A549 (cell line): ENCODE data around the gene AVPR1A. TPM values are rescaled to one million over a fixed set of nuclear protein-coding genes. Genes with fewer than 3 reads are reported as not detected.

ENCODE experiments used
- ATAC-seq, 2 experiments: fragments of 200-7000 bp in 1 of 2; fragments of >200 bp in 1 of 2; cut with Nextera tagmentation in 1 of 2; cut with Tn5 transposase in 1 of 2; 3 replicates each; pipeline versions ENCODE4 v1.8.0 to v1.9.1; 2018 to 2020; ENCODE audit warnings: mild to moderate bottlenecking in 1 of 2, moderate library complexity in 1 of 2
- CTCF ChIA-PET: fragments of 300-600 bp; sonication (Branson Sonifier 250); formaldehyde crosslinking; extraction: SDS; loops from one replicate; lab custom pipeline; 2021; ENCODE audit warnings: antibody characterized with exemption, inconsistent platforms; lab: Yijun Ruan, JAX
- POLR2A ChIA-PET: fragments of 350-600 bp; formaldehyde crosslinking; extraction: SDS; loops from one replicate; lab custom pipeline; 2021; ENCODE audit warnings: antibody characterized with exemption, inconsistent platforms; lab: Yijun Ruan, JAX
- DNase-seq, 2 experiments: peaks; one replicate each; pipeline versions ENCODE4 v3.0.0 to v3.0.0-alpha.2; 2011 to 2016; ENCODE audit warnings: low read depth in 1 of 2, low spot score in 1 of 2
- FAIRE-seq: peaks from 2 replicates; lab custom pipeline; 2011; peaks lifted over from hg19 to GRCh38; lab: Jason Lieb, UNC
- H3K27ac ChIP-seq, 2 experiments: fragments of >200 bp; sonication (Bioruptor Twin); formaldehyde crosslinking; 3 replicates each; pipeline ENCODE4 v1.5.1; 2016 to 2017
- H3K4me1 ChIP-seq: fragments of >200 bp; sonication (Bioruptor Twin); formaldehyde crosslinking; 3 replicates; pipeline ENCODE4 v1.6.1; 2016
- H3K4me2 ChIP-seq: fragments of >200 bp; sonication (Bioruptor Twin); formaldehyde crosslinking; 3 replicates; pipeline ENCODE4 v1.6.1; 2016
- H3K4me3 ChIP-seq: fragments of >200 bp; sonication (Bioruptor Twin); formaldehyde crosslinking; 3 replicates; pipeline ENCODE4 v1.5.1; 2016
- H3K9me3 ChIP-seq: fragments of >200 bp; sonication (Bioruptor Twin); formaldehyde crosslinking; 3 replicates; pipeline ENCODE4 v1.6.1; 2016
- BCL3 ChIP-seq: fragments of >200 bp; sonication (Bioruptor Twin); formaldehyde crosslinking; IDR thresholded peaks from 3 replicates; pipeline ENCODE4 v1.6.1; 2016
- CEBPB ChIP-seq, 2 experiments: fragments of >200 bp in 1 of 2; sonication (Bioruptor Twin) in 1 of 2; formaldehyde crosslinking in 1 of 2; IDR thresholded peaks; 2 replicates each; pipeline ENCODE4 v1.6.1; 2012 to 2016
- CHD2 ChIP-seq: fragments of 150-350 bp; IDR thresholded peaks from 2 replicates; pipeline ENCODE4 v1.6.1; 2014; ENCODE audit warnings: low read length; ENCODE audit not compliant: partially characterized antibody
- CHD4 ChIP-seq: fragments of 200-600 bp; sonication (generic); IDR thresholded peaks from 2 replicates; pipeline ENCODE4 v1.6.1; 2016; ENCODE audit warnings: antibody characterized with exemption, mild to moderate bottlenecking, borderline replicate concordance
- CTCF ChIP-seq: fragments of >200 bp; sonication (Bioruptor Twin); formaldehyde crosslinking; IDR thresholded peaks from 3 replicates; pipeline ENCODE4 v1.5.1; 2016
- E2F6 ChIP-seq: IDR thresholded peaks from 2 replicates; pipeline ENCODE4 v1.6.1; 2012; ENCODE audit warnings: low read depth, borderline replicate concordance
- EHMT2 ChIP-seq: fragments of 200-600 bp; sonication (generic); IDR thresholded peaks from 2 replicates; pipeline ENCODE4 v1.6.1; 2016; ENCODE audit warnings: antibody characterized with exemption, low read depth, mild to moderate bottlenecking, moderate library complexity
- ELK1 ChIP-seq: fragments of 150-350 bp; IDR thresholded peaks from 2 replicates; pipeline ENCODE4 v1.6.1; 2014; ENCODE audit warnings: low read depth, mild to moderate bottlenecking, low read length
- GATA3 ChIP-seq: IDR thresholded peaks from 2 replicates; pipeline ENCODE4 v1.6.1; 2012; ENCODE audit warnings: borderline replicate concordance
- HES2 ChIP-seq: fragments of >200 bp; sonication (Bioruptor Twin); formaldehyde crosslinking; IDR thresholded peaks from 2 replicates; pipeline ENCODE4 v1.6.1; 2016
- HEYL ChIP-seq: fragments of 250-450 bp; sonication (Bioruptor Pico); IDR thresholded peaks from 2 replicates; pipeline ENCODE4 v1.8.0; 2021; ENCODE audit warnings: mild to moderate bottlenecking, moderate library complexity
- HOXB13 ChIP-seq: fragments of 250-450 bp; sonication (Bioruptor Pico); IDR thresholded peaks from 2 replicates; pipeline ENCODE4 v1.5.0; 2020; ENCODE audit warnings: low read depth, mild to moderate bottlenecking, moderate library complexity
- JUNB ChIP-seq: fragments of >200 bp; sonication (Bioruptor Twin); formaldehyde crosslinking; IDR thresholded peaks from 2 replicates; pipeline ENCODE4 v1.6.1; 2016
- KDM1A ChIP-seq: fragments of 200-600 bp; sonication (generic); IDR thresholded peaks from 2 replicates; pipeline ENCODE4 v1.6.1; 2016; ENCODE audit warnings: low read depth, mild to moderate bottlenecking
- MAZ ChIP-seq: fragments of 150-350 bp; IDR thresholded peaks from 2 replicates; pipeline ENCODE4 v1.6.1; 2014; ENCODE audit warnings: antibody characterized with exemption, low read depth, low read length, borderline replicate concordance
- NFE2L2 ChIP-seq: fragments of 150-350 bp; conservative IDR thresholded peaks from 2 replicates; pipeline ENCODE4 v1.6.1; 2014; ENCODE audit warnings: low read length
- NR3C1 ChIP-seq: fragments of >200 bp; sonication (Bioruptor Twin); formaldehyde crosslinking; IDR thresholded peaks from 3 replicates; pipeline ENCODE4 v1.6.1; 2017
- PBX3 ChIP-seq: IDR thresholded peaks from 2 replicates; pipeline ENCODE4 v1.6.1; 2012
- POLR2A ChIP-seq: IDR thresholded peaks from 2 replicates; pipeline ENCODE4 v1.6.1; 2012; ENCODE audit warnings: mild to moderate bottlenecking, low read length
- POLR2AphosphoS2 ChIP-seq: conservative IDR thresholded peaks from 2 replicates; pipeline ENCODE4 v1.6.1; 2012; ENCODE audit warnings: low read length, improper control_type of control experiment, inconsistent platforms
- RAD21 ChIP-seq, 2 experiments: fragments of >200 bp in 1 of 2; sonication (Bioruptor Twin) in 1 of 2; formaldehyde crosslinking in 1 of 2; IDR thresholded peaks in 1 of 2; conservative IDR thresholded peaks in 1 of 2; 2 replicates in 1 of 2; 3 replicates in 1 of 2; pipeline ENCODE4 v1.6.1; 2012 to 2018; ENCODE audit warnings: inconsistent platforms in 1 of 2
- RFX5 ChIP-seq: fragments of 450-650 bp; IDR thresholded peaks from 2 replicates; pipeline ENCODE4 v1.7.1; 2014; ENCODE audit warnings: antibody characterized with exemption, mild to moderate bottlenecking, moderate library complexity
- SREBF2 ChIP-seq: fragments of 450-650 bp; IDR thresholded peaks from 2 replicates; pipeline ENCODE4 v1.6.1; 2014; ENCODE audit warnings: mild to moderate bottlenecking, moderate library complexity
- TFCP2L1 ChIP-seq: fragments of 250-450 bp; sonication (Bioruptor Pico); IDR thresholded peaks from 2 replicates; pipeline ENCODE4 v1.5.0; 2021; ENCODE audit warnings: mild to moderate bottlenecking
- ZC3H11A ChIP-seq: fragments of 450-650 bp; IDR thresholded peaks from 2 replicates; pipeline ENCODE4 v1.6.1; 2014; ENCODE audit warnings: antibody characterized with exemption, mild to moderate bottlenecking
- ZFP36 ChIP-seq: fragments of 450-650 bp; IDR thresholded peaks from 2 replicates; pipeline ENCODE4 v1.6.1; 2014; ENCODE audit warnings: borderline replicate concordance; ENCODE audit not compliant: partially characterized antibody
- WGBS: methylation state at CpG from one replicate; pipeline ENCODE4 v1.1.6; 2017; ENCODE audit errors: missing lambda C conversion rate; 5-methylcytosine and 5-hydroxymethylcytosine counted together
- polyA plus RNA-seq, 4 experiments: library from polyadenylated mRNA; depleted of rRNA in 3 of 4; stranded (reverse); fragments of >200 nt; fragmentation: RNase III in 1 of 4; extraction: RNeasy Plus Mini Kit Qiagen cat#74134 plus additional on column Dnase treatment in 1 of 4; gene quantifications; 2 replicates in 3 of 4; 3 replicates in 1 of 4; pipeline ENCODE4 v1.2.3, GENCODE V29; 2011 to 2017

AVPR1A gene
- polyA plus RNA-seq, 2 of the 4 experiments (the other 2 are of a cell fraction), result 0.01 TPM; not detected in 1

GRCh38 chr12:63101920-63102319, 49.1 kb downstream of the AVPR1A start:
- H3K27ac ChIP-seq, result no peak overlapping the region
- no peak for TF ChIP-seq E2F6
- TF ChIP-seq RAD21 (conservative IDR thresholded peaks at IDR 0.05 in 1 of 2, IDR thresholded peaks at IDR 0.05 in 1 of 2), result no peak
- TF ChIP-seq TFCP2L1 (CRISPR knock-in tag), result no peak
- no peak for TF ChIP-seq ZC3H11A
- TF ChIP-seq PBX3, result no peak
- TF ChIP-seq KDM1A, result no peak
- no peak for TF ChIP-seq NFE2L2
- TF ChIP-seq, all 56 proteins: peak for 0
- DNase-seq, result no peak
- no peaks in the 10 kb centered on the region for H3K4me1 ChIP-seq
- no peak overlapping the region for H3K4me3 ChIP-seq
- ATAC-seq, result no peak
- H3K4me2 ChIP-seq, result no peak overlapping the region
- POLR2A ChIA-PET, result no interaction called here
- WGBS, result 29% methylated on average over 2 of the region's 2 CpGs
- CTCF ChIA-PET, result no interaction called here
- FAIRE-seq, result no peak
- no peaks in the 10 kb centered on the region for H3K9me3 ChIP-seq

GRCh38 chr12:63098851-63099250, 52.1 kb downstream of the AVPR1A start:
- POLR2A ChIA-PET, result no interaction called here
- Histone ChIP-seq H3K4me1 (no peaks in the 10 kb centered on the region), H3K4me3 (no peak overlapping the region), H3K9me3 (no peaks in the 10 kb centered on the region), H3K4me2 (no peak overlapping the region), H3K27ac (no peak overlapping the region)
- ATAC-seq (peak in 1 of 2 experiments; percentile 58; a peak in 2 of 6 replicates), FAIRE-seq (no peak), DNase-seq (peak; percentile 8 to 29)
- no peak for TF ChIP-seq JUNB
- no peak for TF ChIP-seq BCL3
- TF ChIP-seq POLR2A, result no peak
- 0 out of 3 replicates have a peak, but pooled peaks have one; percentile 11 for TF ChIP-seq CTCF
- TF ChIP-seq SREBF2, result no peak
- no peak for TF ChIP-seq CEBPB (IDR thresholded peaks at IDR 0.05)
- TF ChIP-seq RAD21 (conservative IDR thresholded peaks at IDR 0.05 in 1 of 2, IDR thresholded peaks at IDR 0.05 in 1 of 2), result peak in 1 of 2 experiments; percentile 42; a peak in 3 of 5 replicates
- TF ChIP-seq HES2, result no peak
- CTCF ChIA-PET, result interaction anchor here (0.8 to 1.5 kb wide), 3 partner anchors 11 to 30 kb away, joined by 3 read pairs; no protein-coding TSS in a partner anchor
- WGBS, result 25% methylated on average over 2 of the region's 2 CpGs

- Histone ChIP-seq H3K27ac (no peak overlapping the region), H3K4me2 (no peak overlapping the region), H3K4me3 (no peak overlapping the region), H3K9me3 (no peaks in the 10 kb centered on the region), H3K4me1 (no peaks in the 10 kb centered on the region)
- DNase-seq, result no peak
- ChIA-PET CTCF (interaction anchor here (1.0 kb wide), 1 partner anchor 8 kb away, joined by 4 read pairs; no protein-coding TSS in a partner anchor), POLR2A (no interaction called here)
- no peak for TF ChIP-seq MAZ
- TF ChIP-seq ZFP36, result no peak
- TF ChIP-seq CHD2, result no peak
- TF ChIP-seq POLR2AphosphoS2, result no peak
- no peak for TF ChIP-seq ELK1
- TF ChIP-seq CHD4, result no peak
- TF ChIP-seq HOXB13 (CRISPR knock-in tag), result no peak
- no peak for TF ChIP-seq NR3C1
- no peak for TF ChIP-seq CEBPB (IDR thresholded peaks at IDR 0.05)
- TF ChIP-seq GATA3, result no peak
- TF ChIP-seq RFX5, result no peak
- no peak for TF ChIP-seq HEYL (CRISPR knock-in tag)
- no peak for TF ChIP-seq EHMT2
- FAIRE-seq, result no peak
- WGBS, result 29% methylated on average over 7 of the region's 7 CpGs
- no peak for ATAC-seq
These were observed 55.5 kb downstream of the AVPR1A start for GRCh38 chr12:63095369-63095980.
